ENCODE measurements around the gene TBC1D22A.

TBC1D22A gene

GRCh38 chr22:47123006-47123826, 360.8 kb downstream of the TBC1D22A start:
- no peak for DNase-seq (ENCODE audit: low read depth)

DNA sequence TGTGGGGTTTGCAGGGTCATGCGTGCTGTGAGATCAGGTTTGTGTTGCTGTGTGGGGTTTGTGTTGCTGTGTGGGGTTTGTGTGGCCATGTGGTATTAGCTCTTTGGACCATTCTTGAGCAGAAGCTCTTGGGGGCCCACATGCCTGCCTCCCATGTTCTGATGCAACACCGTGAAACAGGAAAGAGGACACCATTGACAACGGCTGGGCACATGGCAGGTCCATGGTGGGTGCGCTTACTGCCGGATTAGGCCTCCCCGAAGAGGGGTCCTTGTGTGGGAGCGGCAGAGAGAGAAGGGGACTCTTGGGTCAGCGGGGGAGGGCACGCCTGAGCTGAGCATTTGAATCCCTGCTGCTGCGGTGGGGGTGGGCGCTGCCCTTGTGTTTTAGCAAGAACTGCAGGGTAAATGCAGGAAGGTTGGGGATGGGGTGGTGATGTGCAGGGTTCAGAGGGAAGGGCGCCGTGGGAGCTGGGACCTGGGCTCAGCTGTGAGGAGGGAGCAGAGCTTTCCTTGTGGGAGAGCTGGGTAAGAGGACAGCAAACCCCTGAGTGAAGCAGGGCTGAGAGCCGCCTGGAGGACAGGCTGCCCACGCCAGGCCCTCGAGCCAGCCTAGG, 361.5 kb downstream of the TBC1D22A start:
- DNase-seq (ENCODE audit: low read depth) = no peak

DNA sequence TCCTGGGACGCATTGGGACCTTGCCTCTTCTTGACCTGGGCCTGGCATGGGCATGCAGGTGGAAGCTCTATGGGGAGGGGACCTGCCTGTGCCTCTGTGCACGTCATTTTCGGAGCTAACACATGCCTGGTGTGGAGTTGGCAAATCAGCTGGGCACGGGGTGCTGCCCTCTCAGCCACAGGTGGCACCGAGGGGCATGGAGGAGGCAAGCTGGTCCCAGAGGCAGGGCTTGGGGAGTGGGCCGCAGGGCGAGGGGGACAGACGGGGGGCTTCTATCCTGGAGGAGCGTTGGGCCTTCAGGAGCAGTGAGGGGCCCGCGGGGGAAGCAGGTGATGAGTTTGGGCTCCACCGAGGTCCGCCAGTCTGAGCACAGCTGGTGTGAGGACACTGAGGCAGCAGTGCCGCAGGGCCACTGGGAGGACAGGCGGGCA, 362.0 kb downstream of the TBC1D22A start:
- DNase-seq (ENCODE audit: low read depth) = no peak

GRCh38 chr22:47124961-47125360, 362.5 kb downstream of the TBC1D22A start:
- DNase-seq (ENCODE audit: low read depth) = no peak

GRCh38 chr22:47125603-47126002, 363.2 kb downstream of the TBC1D22A start:
- no peak for DNase-seq (ENCODE audit: low read depth)

- DNase-seq (ENCODE audit: low read depth) = no peak
Observed at GRCh38 chr22:47126344-47126811, 363.9 kb downstream of the TBC1D22A start.

DNA sequence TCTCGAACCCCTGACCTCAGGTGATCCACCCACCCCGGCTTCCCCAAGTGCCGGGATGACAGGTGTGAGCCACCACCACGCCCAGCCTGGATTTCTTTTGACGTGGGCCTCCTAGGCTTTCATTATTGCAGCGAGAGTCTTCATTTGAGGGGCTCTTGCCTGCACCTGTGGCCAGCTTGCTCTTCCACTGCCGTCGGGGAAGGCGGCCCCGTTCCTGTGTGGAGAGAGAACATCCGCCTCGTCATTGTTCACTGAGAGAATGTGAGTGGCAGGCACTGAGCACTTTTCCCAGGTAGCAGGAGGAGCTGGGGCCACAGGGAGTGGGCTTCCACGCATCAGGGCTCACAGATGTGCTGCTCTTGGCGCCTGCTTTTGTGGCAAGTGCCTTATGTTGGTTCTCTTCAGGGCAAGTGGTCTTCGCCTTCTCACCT, 365.0 kb downstream of the TBC1D22A start:
- DNase-seq (ENCODE audit: low read depth) = no peak

DNA sequence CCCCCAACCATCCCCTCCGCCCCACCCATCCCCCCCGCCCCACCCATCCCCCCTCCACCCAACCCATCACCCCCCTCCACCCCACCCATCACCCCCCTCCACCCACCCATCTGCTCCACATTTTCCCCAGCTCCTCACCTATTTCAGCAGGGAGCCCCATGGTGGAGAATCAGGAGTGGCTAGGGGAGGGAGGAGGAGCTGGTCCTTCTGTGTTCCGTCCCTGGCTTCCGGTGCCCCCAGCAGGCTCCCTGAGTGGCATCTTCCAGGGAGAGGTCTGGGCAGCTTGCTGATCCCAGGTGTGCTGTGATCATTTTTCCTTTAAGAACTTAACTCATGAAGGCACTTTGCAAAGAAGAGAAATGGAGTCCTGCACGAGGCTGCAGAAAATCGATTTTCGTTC, 365.8 kb downstream of the TBC1D22A start:
- no peak for DNase-seq (ENCODE audit: low read depth)

GRCh38 chr22:47128622-47129215, 366.3 kb downstream of the TBC1D22A start:
- no peak for DNase-seq (ENCODE audit: low read depth)

GRCh38 chr22:47129902-47130635, 367.6 kb downstream of the TBC1D22A start:
- no peak for DNase-seq (ENCODE audit: low read depth)

GRCh38 chr22:47130883-47131631, 368.6 kb downstream of the TBC1D22A start:
- DNase-seq (ENCODE audit: low read depth) = no peak

DNA sequence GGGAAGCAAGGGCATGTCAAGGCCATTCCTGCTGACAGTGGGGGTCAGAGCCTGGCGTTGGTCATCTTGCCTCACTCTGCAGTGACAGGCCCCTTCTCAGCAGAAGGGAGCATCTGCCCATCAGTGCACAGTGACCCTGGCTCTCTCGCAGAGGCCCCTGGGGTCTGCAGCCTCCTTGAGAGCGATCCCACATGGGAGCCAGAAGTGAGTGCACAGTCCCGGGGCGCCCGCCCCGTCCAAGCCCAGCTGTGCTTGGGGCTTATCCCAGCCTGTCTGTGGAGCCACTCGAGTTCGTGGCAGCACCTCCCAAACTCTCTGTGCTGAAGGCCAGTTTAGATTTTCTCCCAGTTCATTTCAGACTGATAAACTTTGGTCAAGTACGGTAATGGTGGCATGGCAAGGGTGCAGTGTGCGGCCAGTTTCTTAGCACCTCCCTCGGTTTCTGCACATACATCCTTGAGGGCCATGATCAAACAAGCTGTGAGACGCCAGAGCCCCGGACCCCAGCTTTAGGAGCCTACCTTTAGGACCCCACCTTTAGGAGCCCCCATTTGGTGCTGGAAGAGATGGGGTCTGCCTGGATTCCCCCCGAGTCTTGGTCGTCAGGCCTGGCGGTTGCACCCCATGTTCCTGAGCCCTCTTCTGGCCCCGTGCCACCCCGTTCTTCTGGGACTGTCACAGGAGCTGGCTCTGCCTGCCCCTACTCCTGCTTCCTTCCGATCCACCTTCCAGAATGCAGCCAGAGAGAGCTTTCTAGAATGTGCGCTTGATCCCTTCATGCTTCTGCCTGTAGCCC, 369.4 kb downstream of the TBC1D22A start:
- DNase-seq (ENCODE audit: low read depth) = no peak

- DNase-seq (ENCODE audit: low read depth) = no peak
Observed at GRCh38 chr22:47132428-47132825, 370.0 kb downstream of the TBC1D22A start.

GRCh38 chr22:47133061-47133969, 370.9 kb downstream of the TBC1D22A start:
- no peak for DNase-seq (ENCODE audit: low read depth)

DNA sequence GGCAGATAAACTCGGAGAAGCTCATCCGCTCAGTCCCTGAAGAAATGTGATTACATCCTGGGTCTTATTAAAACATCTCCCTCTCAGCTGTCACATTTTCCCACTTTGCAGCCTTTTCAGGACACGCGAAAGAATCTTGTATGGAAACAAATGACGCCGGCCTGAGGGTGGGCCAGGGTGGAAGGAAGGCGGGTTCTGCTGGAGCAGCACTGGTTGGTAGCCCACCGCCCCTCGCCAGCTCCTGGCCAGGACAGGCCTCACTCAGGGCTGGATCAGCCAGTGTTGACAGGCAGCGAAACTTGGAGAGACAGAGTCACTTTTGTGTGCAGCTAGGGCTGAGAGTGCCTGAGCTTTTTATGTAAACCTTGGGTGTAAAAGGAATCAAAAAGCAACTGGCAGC, 371.8 kb downstream of the TBC1D22A start:
- DNase-seq (ENCODE audit: low read depth) = no peak

DNA sequence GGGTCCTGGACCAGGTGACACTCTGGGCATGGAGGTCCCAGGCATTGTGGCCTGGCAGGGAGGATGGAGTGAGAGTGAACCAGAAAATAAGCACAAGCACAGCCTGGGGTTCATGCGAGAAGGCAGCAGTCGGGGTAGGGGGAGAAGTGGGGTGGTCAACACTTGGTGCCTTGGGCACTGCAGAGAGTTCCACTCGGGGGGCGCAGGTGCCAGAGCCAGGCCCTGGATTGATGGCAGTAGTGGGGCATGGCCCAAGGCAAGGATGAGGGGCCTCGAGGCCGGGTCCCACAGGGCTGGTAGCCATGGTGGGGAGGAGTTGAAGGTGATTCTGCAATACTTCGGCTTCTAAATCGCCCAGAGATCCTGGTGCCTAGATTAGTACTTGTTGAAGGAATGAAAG, 372.9 kb downstream of the TBC1D22A start:
- no peak for DNase-seq (ENCODE audit: low read depth)

GRCh38 chr22:47136050-47136449, 373.6 kb downstream of the TBC1D22A start:
- DNase-seq (ENCODE audit: low read depth) = no peak

DNA sequence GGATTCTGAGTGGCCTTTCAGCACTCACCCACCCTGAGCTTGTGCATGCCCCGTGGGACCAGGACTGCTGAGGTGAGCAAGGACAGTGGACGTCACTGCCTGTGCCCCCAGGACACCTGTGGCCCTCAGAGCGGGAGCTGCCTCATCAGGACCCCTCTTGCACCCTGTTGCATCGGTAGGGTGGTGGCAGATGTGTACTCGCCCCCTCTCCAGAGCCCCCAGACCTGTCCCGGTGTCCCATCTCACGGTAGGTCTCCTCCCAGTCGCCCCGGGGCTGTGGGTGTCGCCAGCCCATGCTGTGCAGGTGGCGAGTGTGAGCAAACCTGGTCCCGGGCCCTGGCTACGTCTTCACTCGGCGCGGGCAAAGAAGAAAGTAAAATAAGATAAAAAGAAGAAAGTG, 374.2 kb downstream of the TBC1D22A start:
- DNase-seq (ENCODE audit: low read depth) = no peak

DNA sequence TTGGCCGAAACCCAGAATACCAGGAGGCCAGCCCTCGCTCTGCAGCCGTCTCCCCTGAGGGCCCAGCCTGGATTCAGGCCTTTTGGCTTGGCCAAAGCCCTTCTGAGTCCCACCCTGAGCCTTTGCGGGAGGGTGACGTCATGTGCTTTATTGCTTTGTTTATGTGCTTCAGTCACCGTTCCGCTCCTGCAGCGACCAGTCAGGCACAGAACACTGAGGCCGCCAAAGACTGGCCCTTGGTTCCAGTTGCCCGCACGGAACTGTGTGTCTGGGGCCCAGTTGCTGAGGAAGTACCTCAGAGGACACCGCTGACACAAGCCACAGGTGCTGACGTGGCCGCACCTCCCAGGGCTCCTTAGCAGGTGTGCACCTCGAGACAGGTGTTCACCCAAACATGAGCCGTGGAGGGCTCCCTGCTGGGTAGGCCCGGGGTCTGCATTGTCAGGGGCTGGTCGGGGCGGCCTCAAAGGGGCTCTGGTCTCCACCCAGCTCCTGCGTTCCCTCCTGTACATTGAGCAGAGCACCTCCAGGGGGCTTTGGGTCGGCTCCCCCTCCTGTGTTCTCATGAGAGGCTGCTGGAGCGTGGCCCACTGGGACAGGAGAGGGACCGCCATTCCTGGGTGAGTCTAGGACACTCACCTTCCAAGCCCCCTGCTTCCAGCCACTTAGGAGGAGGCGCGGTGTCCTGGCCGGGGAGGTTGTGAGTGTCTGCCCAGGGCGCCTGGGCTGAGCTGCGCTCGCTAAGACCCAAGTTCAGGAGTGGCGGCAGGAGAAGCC, 376.8 kb downstream of the TBC1D22A start:
- DNase-seq (ENCODE audit: low read depth) = no peak

All from activated T-cell treated with anti-CD3 and anti-CD28 coated beads for 1 hour (primary cell).